ENCODE measurements around the gene NCBP1. TPM values are rescaled to one million over a fixed set of nuclear protein-coding genes. Genes with fewer than 3 reads are reported as not detected.

NCBP1 gene
- total and polyA plus RNA-seq, 9 of the 15 experiments (the other 6 are each of a cell fraction or from before 2014, with no cell fraction given): 29.4 to 69.7 (median 57.5) TPM

- H3K4me2 ChIP-seq (ENCODE audit: insufficient read depth, low read length): no peak overlapping the region
- no peak for ATAC-seq
- H2AFZ ChIP-seq (ENCODE audit: low read depth, low read length): no peak overlapping the region
- TF ChIP-seq ZNF431 (CRISPR knock-in tag; IDR thresholded peaks at IDR 0.05): no peak
- TF ChIP-seq FIP1L1 (IDR thresholded peaks at IDR 0.05; ENCODE audit: low read depth, low read length, poor library complexity, severe bottlenecking): no peak
- TF ChIP-seq ZNF140 (CRISPR knock-in tag; IDR thresholded peaks at IDR 0.05): no peak
- no peak for TF ChIP-seq KLF6 (CRISPR knock-in tag; IDR thresholded peaks at IDR 0.05; ENCODE audit: borderline replicate concordance)
- no peak for TF ChIP-seq TFAP4 (CRISPR knock-in tag; IDR thresholded peaks at IDR 0.05; ENCODE audit: borderline replicate concordance)
- TF ChIP-seq ZNF707 (CRISPR knock-in tag; conservative IDR thresholded peaks at IDR 0.05): no peak
- TF ChIP-seq ZNF644 (tag; IDR thresholded peaks at IDR 0.05; ENCODE audit: low read depth): no peak
- no peak for TF ChIP-seq FOXP4 (CRISPR knock-in tag; IDR thresholded peaks at IDR 0.05; ENCODE audit: borderline replicate concordance)
- TF ChIP-seq, protein P1, sequence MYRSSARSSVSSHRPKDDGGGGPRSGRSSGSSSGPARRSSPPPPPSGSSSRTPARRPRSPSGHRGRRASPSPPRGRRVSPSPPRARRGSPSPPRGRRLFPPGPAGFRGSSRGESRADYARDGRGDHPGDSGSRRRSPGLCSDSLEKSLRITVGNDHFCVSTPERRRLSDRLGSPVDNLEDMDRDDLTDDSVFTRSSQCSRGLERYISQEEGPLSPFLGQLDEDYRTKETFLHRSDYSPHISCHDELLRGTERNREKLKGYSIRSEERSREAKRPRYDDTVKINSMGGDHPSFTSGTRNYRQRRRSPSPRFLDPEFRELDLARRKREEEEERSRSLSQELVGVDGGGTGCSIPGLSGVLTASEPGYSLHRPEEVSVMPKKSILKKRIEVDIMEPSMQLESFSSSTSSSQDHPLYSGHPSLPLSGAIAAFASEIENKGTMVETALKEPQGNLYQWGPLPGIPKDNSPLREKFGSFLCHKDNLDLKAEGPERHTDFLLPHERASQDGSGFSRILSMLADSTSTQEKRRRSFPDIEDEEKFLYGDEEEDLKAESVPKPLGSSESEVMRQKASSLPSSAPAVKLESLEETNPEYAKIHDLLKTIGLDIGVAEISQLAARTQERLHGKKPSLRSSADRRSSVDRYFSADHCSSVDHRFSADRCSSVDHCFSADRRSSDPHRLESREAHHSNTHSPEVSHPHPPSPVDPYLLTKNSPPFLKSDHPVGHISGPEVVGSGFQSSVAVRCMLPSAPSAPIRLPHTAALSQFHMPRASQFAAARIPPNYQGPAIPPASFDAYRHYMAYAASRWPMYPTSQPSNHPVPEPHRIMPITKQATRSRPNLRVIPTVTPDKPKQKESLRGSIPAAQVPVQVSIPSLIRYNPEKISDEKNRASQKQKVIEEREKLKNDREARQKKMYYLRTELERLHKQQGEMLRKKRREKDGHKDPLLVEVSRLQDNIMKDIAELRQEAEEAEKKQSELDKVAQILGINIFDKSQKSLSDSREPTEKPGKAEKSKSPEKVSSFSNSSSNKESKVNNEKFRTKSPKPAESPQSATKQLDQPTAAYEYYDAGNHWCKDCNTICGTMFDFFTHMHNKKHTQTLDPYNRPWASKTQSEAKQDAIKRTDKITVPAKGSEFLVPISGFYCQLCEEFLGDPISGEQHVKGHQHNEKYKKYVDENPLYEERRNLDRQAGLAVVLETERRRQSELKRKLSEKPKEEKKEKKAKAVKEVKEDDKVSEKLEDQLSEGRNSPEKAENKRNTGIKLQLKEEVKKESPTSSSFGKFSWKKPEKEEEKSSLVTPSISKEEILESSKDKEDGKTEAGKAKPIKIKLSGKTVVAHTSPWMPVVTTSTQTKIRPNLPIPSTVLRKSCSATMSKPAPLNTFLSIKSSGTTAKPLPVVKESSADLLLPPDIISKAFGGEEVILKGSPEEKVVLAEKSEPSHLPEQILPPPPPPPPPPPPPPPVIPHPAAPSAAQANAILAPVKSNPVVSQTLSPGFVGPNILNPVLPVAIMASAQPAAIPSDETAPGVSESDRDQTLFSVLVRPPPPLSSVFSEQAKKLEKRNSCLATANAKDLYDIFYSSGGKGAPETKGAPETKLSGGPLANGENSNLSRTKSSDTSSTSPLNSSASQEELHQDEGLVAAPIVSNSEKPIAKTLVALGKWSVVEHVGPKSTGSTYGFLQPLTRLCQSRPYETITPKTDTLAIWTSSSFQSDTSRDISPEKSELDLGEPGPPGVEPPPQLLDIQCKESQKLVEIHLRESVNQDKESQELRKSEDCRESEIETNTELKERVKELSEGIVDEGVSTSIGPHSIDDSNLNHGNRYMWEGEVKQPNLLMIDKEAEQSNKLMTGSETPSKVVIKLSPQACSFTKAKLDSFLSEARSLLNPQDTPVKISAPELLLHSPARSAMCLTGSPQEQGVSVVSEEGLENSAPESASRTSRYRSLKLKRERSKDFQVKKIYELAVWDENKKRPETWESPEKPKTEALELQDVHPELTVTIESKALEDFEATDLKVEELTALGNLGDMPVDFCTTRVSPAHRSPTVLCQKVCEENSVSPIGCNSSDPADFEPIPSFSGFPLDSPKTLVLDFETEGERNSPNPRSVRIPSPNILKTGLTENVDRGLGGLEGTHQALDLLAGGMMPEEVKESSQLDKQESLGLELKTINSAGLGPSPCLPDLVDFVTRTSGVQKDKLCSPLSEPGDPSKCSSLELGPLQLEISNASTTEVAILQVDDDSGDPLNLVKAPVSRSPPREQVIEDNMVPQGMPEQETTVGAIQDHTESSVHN (IDR thresholded peaks at IDR 0.05; ENCODE audit: borderline replicate concordance in 1 of 2, low read depth in 1 of 2): no peak
- no peak for TF ChIP-seq ZZZ3 (IDR thresholded peaks at IDR 0.05)
- no peak for TF ChIP-seq DACH1 (IDR thresholded peaks at IDR 0.05; ENCODE audit: partially characterized antibody)
- DNase-seq (ENCODE audit: extremely low read depth in 1 of 4, low spot score in 3 of 4): no peak
- peaks cover 61% of the 10 kb centered on the region for H3K36me3 ChIP-seq (ENCODE audit: control insufficient read depth, insufficient read depth, low read length)
- FAIRE-seq: no peak
- H3K4me1 ChIP-seq (replicated peaks in 1 of 2; ENCODE audit: control insufficient read depth in 2 of 2, insufficient read depth in 2 of 2, low read length in 2 of 2): peaks cover 0 to 6% of the 10 kb centered on the region in 2 experiments; a peak in 3 of 5 replicates
- ChIA-PET CTCF (ENCODE audit: low intra/inter-chr PET ratio) (no interaction called here), POLR2A (interaction anchor here (0.6 to 0.8 kb wide), 3 partner anchors 23 to 177 kb away, joined by 3 to 6 read pairs (median 3); no protein-coding TSS in a partner anchor)
- no peaks in the 10 kb centered on the region for H3K79me2 ChIP-seq (ENCODE audit: control insufficient read depth, insufficient read depth, low read length)
- H4K20me1 ChIP-seq (replicated peaks; ENCODE audit: control insufficient read depth, insufficient read depth, low read length): no peaks in the 10 kb centered on the region
- H3K9me3 ChIP-seq (replicated peaks; ENCODE audit: control insufficient read depth, insufficient read depth, low read depth, low read length): no peaks in the 10 kb centered on the region
- H3K27me3 ChIP-seq (ENCODE audit: control insufficient read depth in 2 of 2, insufficient read depth in 2 of 2, low read length in 2 of 2): no peaks in the 10 kb centered on the region
- no TSS peak for BruUV-seq (replicated peaks)
- H3K9me1 ChIP-seq (ENCODE audit: control insufficient read depth, insufficient read depth, low read length): peaks cover 3% of the 10 kb centered on the region
- no peak overlapping the region for H3K4me3 ChIP-seq
- in situ Hi-C loops (cut with MboI) (no loop called here), intact Hi-C loops (cut with micrococcal nuclease) (loop anchor here (5.0 kb wide), 1 partner anchor 740 kb away; no protein-coding TSS in a partner anchor)
- no peak overlapping the region for H3K9ac ChIP-seq (ENCODE audit: insufficient read depth in 1 of 2, low read depth in 2 of 2, low read length in 2 of 2)
- H3K27ac ChIP-seq (ENCODE audit: extremely low read depth, low read depth, low read length): no peak overlapping the region
- WGBS (ENCODE audit: insufficient coverage, low coverage, missing lambda C conversion rate): 78% methylated on average over 4 of the region's 4 CpGs
Measured at GRCh38 chr9:97596906-97597305, 36.7 kb upstream of the NCBP1 start.
